Activated CD8-positive, alpha-beta T cell treated with anti-CD3 and anti-CD28 coated beads for 36 hours (primary cell): ENCODE data around the gene IKZF3. TPM values are rescaled to one million over a fixed set of nuclear protein-coding genes. Genes with fewer than 3 reads are reported as not detected.
A peak's percentile ranks its signal among the peaks of the same experiment; 100 is the strongest.

Source experiments
- ATAC-seq: fragments of 200-7000 bp; cut with Tn5 transposase; one replicate; pipeline ENCODE4 v1.10.0; 2021; ENCODE audit warnings: mild to moderate bottlenecking, moderate library complexity
- CTCF ChIA-PET: fragments of 350-600 bp; sonication (Branson Sonifier 250); formaldehyde crosslinking; loops from one replicate; lab custom pipeline; 2021; ENCODE audit warnings: antibody characterized with exemption; lab: Charles Lee
- POLR2A ChIA-PET: fragments of 350-600 bp; sonication (Branson Sonifier 250); formaldehyde crosslinking; loops from one replicate; lab custom pipeline; 2021; ENCODE audit warnings: antibody characterized with exemption; lab: Charles Lee
- DNase-seq: peaks from one replicate; pipeline ENCODE4 v3.0.0-alpha.2; 2020
- H3K27ac Mint-ChIP-seq: one replicate; pipeline ENCODE4 v1.8.0; 2021; ENCODE audit warnings: mild to moderate bottlenecking, mixed read lengths
- H3K27me3 Mint-ChIP-seq: one replicate; pipeline ENCODE4 v1.8.0; 2021; ENCODE audit warnings: mixed read lengths
- H3K36me3 Mint-ChIP-seq: one replicate; pipeline ENCODE4 v1.8.0; 2021; ENCODE audit warnings: low read depth, mixed read lengths
- H3K4me1 Mint-ChIP-seq: one replicate; pipeline ENCODE4 v1.8.0; 2021; ENCODE audit warnings: low read depth, mixed read lengths
- H3K4me3 Mint-ChIP-seq: one replicate; pipeline ENCODE4 v1.8.0; 2021; ENCODE audit warnings: mild to moderate bottlenecking, moderate library complexity, mixed read lengths
- H3K9me3 Mint-ChIP-seq: one replicate; pipeline ENCODE4 v1.8.0; 2021; ENCODE audit warnings: mixed read lengths
- CTCF ChIP-seq: fragments of 200-600 bp; IDR thresholded peaks from one replicate; pipeline ENCODE4 v1.8.0; 2022; ENCODE audit warnings: antibody characterized with exemption, mild to moderate bottlenecking
- intact Hi-C: fragments of 100-400 bp; cut with micrococcal nuclease; formaldehyde crosslinking; loops from one replicate; pipeline ENCODE4 v1.10.0; 2022
- total RNA-seq, 2 experiments: library from RNA; stranded (reverse); gene quantifications; one replicate each; pipeline ENCODE4 v1.2.3, GENCODE V29; 2021

IKZF3 gene
- total RNA-seq, 2 experiments from 2014 or later: 52.1 to 52.2 TPM

GRCh38 chr17:39761861-39762496 lies 102.1 kb downstream of the IKZF3 start:
- intact Hi-C loops: no loop called here
- no peak overlapping the region for H3K4me3 Mint-ChIP-seq
- peak overlapping the region; percentile 76 for H3K27ac Mint-ChIP-seq
- CTCF ChIA-PET: no interaction called here
- POLR2A ChIA-PET: interaction anchor here (1.0 to 1.2 kb wide), 2 partner anchors 8 to 31 kb away, joined by 3 to 4 read pairs; no protein-coding TSS in a partner anchor
- no peaks in the 10 kb centered on the region for H3K9me3 Mint-ChIP-seq
- no peaks in the 10 kb centered on the region for H3K27me3 Mint-ChIP-seq
- peaks cover 84% of the 10 kb centered on the region for H3K4me1 Mint-ChIP-seq
- DNase-seq (peak; percentile 26), ATAC-seq (peak; percentile 6)
- peaks cover 69% of the 10 kb centered on the region for H3K36me3 Mint-ChIP-seq
- TF ChIP-seq CTCF: no peak

- H3K4me3 Mint-ChIP-seq: no peak overlapping the region
- CTCF ChIA-PET: interaction anchor here (0.7 to 1.9 kb wide), 7 partner anchors 8 to 267 kb away, joined by 3 to 5 read pairs (median 4); partner anchors contain the start of gene PSMD3
- no peak for TF ChIP-seq CTCF
- H3K4me1 Mint-ChIP-seq: peaks cover 82% of the 10 kb centered on the region
- ATAC-seq (no peak), DNase-seq (no peak)
- intact Hi-C loops: loop anchor here (5.0 kb wide), 2 partner anchors 33 to 168 kb away; partner anchors contain the start of genes LRRC3C and ORMDL3
- POLR2A ChIA-PET: interaction anchor here (1.0 to 2.9 kb wide), 5 partner anchors 8 to 63 kb away, joined by 3 to 26 read pairs (median 4); no protein-coding TSS in a partner anchor
- H3K36me3 Mint-ChIP-seq: peaks cover 42% of the 10 kb centered on the region
- no peaks in the 10 kb centered on the region for H3K9me3 Mint-ChIP-seq
- no peaks in the 10 kb centered on the region for H3K27me3 Mint-ChIP-seq
- peak overlapping the region; percentile 88 for H3K27ac Mint-ChIP-seq
Measured at GRCh38 chr17:39759204-39759603, 104.9 kb downstream of the IKZF3 start.

- H3K9me3 Mint-ChIP-seq: no peaks in the 10 kb centered on the region
Measured at GRCh38 chr17:39757931-39758873, 105.9 kb downstream of the IKZF3 start.

GRCh38 chr17:39757176-39757662 lies 106.9 kb downstream of the IKZF3 start:
- no peaks in the 10 kb centered on the region for H3K9me3 Mint-ChIP-seq
- no peaks in the 10 kb centered on the region for H3K27me3 Mint-ChIP-seq
- H3K27ac Mint-ChIP-seq: peak overlapping the region; percentile 88
- no peak overlapping the region for H3K4me3 Mint-ChIP-seq
- TF ChIP-seq CTCF: no peak
- peak; percentile 3 for DNase-seq
- POLR2A ChIA-PET: interaction anchor here (1.6 to 5.3 kb wide), 8 partner anchors 13 to 105 kb away, joined by 4 to 43 read pairs (median 21); partner anchors contain the start of gene IKZF3
- H3K36me3 Mint-ChIP-seq: peaks cover 27% of the 10 kb centered on the region
- ATAC-seq: no peak
- peaks cover 79% of the 10 kb centered on the region for H3K4me1 Mint-ChIP-seq
- intact Hi-C loops: loop anchor here (5.0 kb wide), 2 partner anchors 35 to 170 kb away; partner anchors contain the start of genes LRRC3C and ORMDL3
- CTCF ChIA-PET: interaction anchor here (1.0 to 5.0 kb wide), 4 partner anchors 29 to 136 kb away, joined by 3 to 75 read pairs (median 9); partner anchors contain the start of gene IKZF3

More at GRCh38 chr17:39757931-39758873, 105.9 kb downstream of the IKZF3 start:
- DNase-seq (peak; percentile 87), ATAC-seq (peak; percentile 17)
- ChIA-PET CTCF (interaction anchor here (1.0 to 1.9 kb wide), 6 partner anchors 9 to 124 kb away, joined by 3 to 5 read pairs (median 4); no protein-coding TSS in a partner anchor), POLR2A (interaction anchor here (1.0 to 2.9 kb wide), 5 partner anchors 12 to 64 kb away, joined by 3 to 26 read pairs (median 4); no protein-coding TSS in a partner anchor)
- H3K27ac Mint-ChIP-seq: peak overlapping the region; percentile 88
- intact Hi-C loops: loop anchor here (1.0 to 5.0 kb wide), 3 partner anchors 34 to 169 kb away; partner anchors contain the start of genes IKZF3, LRRC3C and ORMDL3
- no peaks in the 10 kb centered on the region for H3K27me3 Mint-ChIP-seq
- TF ChIP-seq CTCF: no peak
- H3K36me3 Mint-ChIP-seq: peaks cover 34% of the 10 kb centered on the region
- H3K4me3 Mint-ChIP-seq: peak overlapping the region; percentile 28
- H3K4me1 Mint-ChIP-seq: peaks cover 80% of the 10 kb centered on the region
